Measurements from ENCODE around the gene NAPA.

NAPA gene

GRCh38 chr19:47450478-47450877 is 64.4 kb downstream of the NAPA start:
- Histone ChIP-seq H3K9me3 (ENCODE audit: insufficient read depth, low read length) (no peaks in the 10 kb centered on the region), H3K36me3 (ENCODE audit: insufficient read depth, insufficient read length, low read length) (no peaks in the 10 kb centered on the region), H3K4me1 (ENCODE audit: insufficient read depth, insufficient read length) (peaks cover 2% of the 10 kb centered on the region), H3K4me3 (ENCODE audit: insufficient read length, low read depth) (no peak overlapping the region), H3K9ac (ENCODE audit: insufficient read length, low read depth) (no peak overlapping the region), H3K27me3 (ENCODE audit: insufficient read depth, insufficient read length) (peaks cover 8% of the 10 kb centered on the region)
- DNase-seq (ENCODE audit: low read depth, low spot score): no peak
- no peak for TF ChIP-seq SUZ12 (IDR thresholded peaks at IDR 0.05; ENCODE audit: extremely low read depth, insufficient read depth, insufficient read length)

GRCh38 chr19:47448360-47448727 is 66.5 kb downstream of the NAPA start:
- Histone ChIP-seq H3K27me3 (ENCODE audit: insufficient read depth, insufficient read length) (peaks cover 17% of the 10 kb centered on the region), H3K9me3 (ENCODE audit: insufficient read depth, low read length) (no peaks in the 10 kb centered on the region), H3K4me3 (ENCODE audit: insufficient read length, low read depth) (peak overlapping the region; percentile 65), H3K4me1 (ENCODE audit: insufficient read depth, insufficient read length) (peaks cover 2% of the 10 kb centered on the region), H3K9ac (ENCODE audit: insufficient read length, low read depth) (peak overlapping the region; percentile 80), H3K36me3 (ENCODE audit: insufficient read depth, insufficient read length, low read length) (no peaks in the 10 kb centered on the region)
- no peak for DNase-seq (ENCODE audit: low read depth, low spot score)
- no peak for TF ChIP-seq YY1 (IDR thresholded peaks at IDR 0.05; ENCODE audit: insufficient read depth, insufficient read length)
- TF ChIP-seq ZNF274 (IDR thresholded peaks at IDR 0.05; ENCODE audit: low read depth, low read length): no peak
- no peak for TF ChIP-seq SUZ12 (IDR thresholded peaks at IDR 0.05; ENCODE audit: extremely low read depth, insufficient read depth, insufficient read length)

- peaks cover 17% of the 10 kb centered on the region for H3K27me3 ChIP-seq (ENCODE audit: insufficient read depth, insufficient read length)
- DNase-seq (ENCODE audit: low read depth, low spot score): peak; percentile 84
- TF ChIP-seq YY1 (IDR thresholded peaks at IDR 0.05; ENCODE audit: insufficient read depth, insufficient read length) (no peak), ZNF274 (IDR thresholded peaks at IDR 0.05; ENCODE audit: low read depth, low read length) (no peak), SUZ12 (IDR thresholded peaks at IDR 0.05; ENCODE audit: extremely low read depth, insufficient read depth, insufficient read length) (no peak)
- H3K4me3 ChIP-seq (ENCODE audit: insufficient read length, low read depth): peak overlapping the region; percentile 65
- H3K36me3 ChIP-seq (ENCODE audit: insufficient read depth, insufficient read length, low read length): no peaks in the 10 kb centered on the region
- peak overlapping the region; percentile 80 for H3K9ac ChIP-seq (ENCODE audit: insufficient read length, low read depth)
- no peaks in the 10 kb centered on the region for H3K9me3 ChIP-seq (ENCODE audit: insufficient read depth, low read length)
- peaks cover 2% of the 10 kb centered on the region for H3K4me1 ChIP-seq (ENCODE audit: insufficient read depth, insufficient read length)
Measured at GRCh38 chr19:47447470-47448359, 67.1 kb downstream of the NAPA start.

GRCh38 chr19:47446534-47447469 is 68.1 kb downstream of the NAPA start:
- H3K36me3 ChIP-seq (ENCODE audit: insufficient read depth, insufficient read length, low read length): no peaks in the 10 kb centered on the region
- peak; percentile 61 for DNase-seq (ENCODE audit: low read depth, low spot score)
- H3K4me1 ChIP-seq (ENCODE audit: insufficient read depth, insufficient read length): peaks cover 2% of the 10 kb centered on the region
- H3K4me3 ChIP-seq (ENCODE audit: insufficient read length, low read depth): peak overlapping the region; percentile 39
- peaks cover 17% of the 10 kb centered on the region for H3K27me3 ChIP-seq (ENCODE audit: insufficient read depth, insufficient read length)
- peak overlapping the region; percentile 67 for H3K9ac ChIP-seq (ENCODE audit: insufficient read length, low read depth)
- TF ChIP-seq YY1 (IDR thresholded peaks at IDR 0.05; ENCODE audit: insufficient read depth, insufficient read length): no peak
- TF ChIP-seq ZNF274 (IDR thresholded peaks at IDR 0.05; ENCODE audit: low read depth, low read length): no peak
- no peak for TF ChIP-seq SUZ12 (IDR thresholded peaks at IDR 0.05; ENCODE audit: extremely low read depth, insufficient read depth, insufficient read length)
- no peaks in the 10 kb centered on the region for H3K9me3 ChIP-seq (ENCODE audit: insufficient read depth, low read length)

GRCh38 chr19:47445937-47446402 is 68.9 kb downstream of the NAPA start:
- peaks cover 17% of the 10 kb centered on the region for H3K27me3 ChIP-seq (ENCODE audit: insufficient read depth, insufficient read length)
- no peak overlapping the region for H3K9ac ChIP-seq (ENCODE audit: insufficient read length, low read depth)
- H3K4me3 ChIP-seq (ENCODE audit: insufficient read length, low read depth): no peak overlapping the region
- peaks cover 2% of the 10 kb centered on the region for H3K4me1 ChIP-seq (ENCODE audit: insufficient read depth, insufficient read length)
- TF ChIP-seq YY1 (IDR thresholded peaks at IDR 0.05; ENCODE audit: insufficient read depth, insufficient read length): no peak
- no peak for TF ChIP-seq SUZ12 (IDR thresholded peaks at IDR 0.05; ENCODE audit: extremely low read depth, insufficient read depth, insufficient read length)
- TF ChIP-seq ZNF274 (IDR thresholded peaks at IDR 0.05; ENCODE audit: low read depth, low read length): no peak
- no peaks in the 10 kb centered on the region for H3K9me3 ChIP-seq (ENCODE audit: insufficient read depth, low read length)
- H3K36me3 ChIP-seq (ENCODE audit: insufficient read depth, insufficient read length, low read length): no peaks in the 10 kb centered on the region
- DNase-seq (ENCODE audit: low read depth, low spot score): no peak

- no peak for DNase-seq (ENCODE audit: low read depth, low spot score)
- Histone ChIP-seq H3K9me3 (ENCODE audit: insufficient read depth, low read length) (no peaks in the 10 kb centered on the region), H3K27me3 (ENCODE audit: insufficient read depth, insufficient read length) (peaks cover 17% of the 10 kb centered on the region), H3K4me1 (ENCODE audit: insufficient read depth, insufficient read length) (peaks cover 2% of the 10 kb centered on the region), H3K9ac (ENCODE audit: insufficient read length, low read depth) (peak overlapping the region; percentile 21), H3K4me3 (ENCODE audit: insufficient read length, low read depth) (no peak overlapping the region), H3K36me3 (ENCODE audit: insufficient read depth, insufficient read length, low read length) (no peaks in the 10 kb centered on the region)
- TF ChIP-seq SUZ12 (IDR thresholded peaks at IDR 0.05; ENCODE audit: extremely low read depth, insufficient read depth, insufficient read length) (no peak), YY1 (IDR thresholded peaks at IDR 0.05; ENCODE audit: insufficient read depth, insufficient read length) (no peak), ZNF274 (IDR thresholded peaks at IDR 0.05; ENCODE audit: low read depth, low read length) (no peak)
Measured at GRCh38 chr19:47445527-47445926, 69.3 kb downstream of the NAPA start.

- Histone ChIP-seq H3K4me1 (ENCODE audit: insufficient read depth, insufficient read length) (peaks cover 2% of the 10 kb centered on the region), H3K9me3 (ENCODE audit: insufficient read depth, low read length) (no peaks in the 10 kb centered on the region), H3K9ac (ENCODE audit: insufficient read length, low read depth) (no peak overlapping the region), H3K27me3 (ENCODE audit: insufficient read depth, insufficient read length) (peaks cover 17% of the 10 kb centered on the region), H3K4me3 (ENCODE audit: insufficient read length, low read depth) (no peak overlapping the region), H3K36me3 (ENCODE audit: insufficient read depth, insufficient read length, low read length) (no peaks in the 10 kb centered on the region)
- no peak for DNase-seq (ENCODE audit: low read depth, low spot score)
- TF ChIP-seq ZNF274 (IDR thresholded peaks at IDR 0.05; ENCODE audit: low read depth, low read length): no peak
- no peak for TF ChIP-seq YY1 (IDR thresholded peaks at IDR 0.05; ENCODE audit: insufficient read depth, insufficient read length)
- no peak for TF ChIP-seq SUZ12 (IDR thresholded peaks at IDR 0.05; ENCODE audit: extremely low read depth, insufficient read depth, insufficient read length)
Measured at GRCh38 chr19:47444388-47444821, 70.5 kb downstream of the NAPA start.

Data from NT2/D1 (cell line).